DOHH2 (cell line): ENCODE measurements around the gene EPHA8.

Experiments used
- H3F3A ChIP-seq: fragments of 200-600 bp; sonication (generic), shearing (Covaris generic); 2 replicates; pipeline ENCODE4 v1.6.0; 2016; ENCODE audit warnings: antibody characterized with exemption, mild to moderate bottlenecking; ENCODE audit not compliant: control insufficient read depth, insufficient read depth
- H3K27ac ChIP-seq: fragments of 200-600 bp; sonication (generic); 2 replicates; pipeline ENCODE4 v1.5.1; 2014; ENCODE audit warnings: low read depth, mild to moderate bottlenecking, low read length, moderate library complexity
- H3K27me3 ChIP-seq: fragments of 200-600 bp; sonication (generic); 2 replicates; pipeline ENCODE4 v1.6.1; 2014; ENCODE audit warnings: mild to moderate bottlenecking, low read length, mixed read lengths; ENCODE audit not compliant: control insufficient read depth
- H3K36me3 ChIP-seq: fragments of 200-600 bp; sonication (generic); 2 replicates; pipeline ENCODE4 v1.6.1; 2014; ENCODE audit warnings: mild to moderate bottlenecking, low read length, moderate library complexity, mixed read lengths; ENCODE audit not compliant: control insufficient read depth
- H3K4me1 ChIP-seq: fragments of 200-600 bp; sonication (generic); 2 replicates; pipeline ENCODE4 v1.6.1; 2014; ENCODE audit warnings: mild to moderate bottlenecking, low read length, mixed read lengths; ENCODE audit not compliant: control insufficient read depth
- H3K4me2 ChIP-seq: fragments of 200-600 bp; sonication (generic); 2 replicates; pipeline ENCODE4 v1.6.0; 2014; ENCODE audit warnings: mild to moderate bottlenecking, low read length, moderate library complexity
- H3K4me3 ChIP-seq: fragments of 200-600 bp; sonication (generic); 2 replicates; pipeline ENCODE4 v1.5.1; 2014; ENCODE audit warnings: mild to moderate bottlenecking, low read length, mixed read lengths
- H3K79me2 ChIP-seq: fragments of 200-600 bp; sonication (generic); 2 replicates; pipeline ENCODE4 v1.6.1; 2014; ENCODE audit warnings: mild to moderate bottlenecking, low read length, mixed read lengths; ENCODE audit not compliant: control insufficient read depth
- H3K9me2 ChIP-seq: fragments of 200-600 bp; sonication (generic); replicated peaks from 2 replicates; pipeline ENCODE4 v1.6.1; 2014; ENCODE audit warnings: mild to moderate bottlenecking, low read length, mixed read lengths; ENCODE audit not compliant: control insufficient read depth
- H3K9me3 ChIP-seq: fragments of 200-600 bp; sonication (generic); 2 replicates; pipeline ENCODE4 v1.6.1; 2014; ENCODE audit warnings: antibody characterized with exemption, low read length, mixed read lengths; ENCODE audit not compliant: control insufficient read depth, insufficient read depth
- H4K20me1 ChIP-seq: fragments of 200-600 bp; sonication (generic); 2 replicates; pipeline ENCODE4 v1.6.0; 2014; ENCODE audit warnings: low read depth, mild to moderate bottlenecking, antibody characterized with exemption, low read length, moderate library complexity; ENCODE audit not compliant: control insufficient read depth, insufficient read depth
- CTCF ChIP-seq: fragments of 200-600 bp; sonication (generic); IDR thresholded peaks from one replicate; pipeline ENCODE4 v1.5.1; 2014; ENCODE audit warnings: antibody characterized with exemption, mild to moderate bottlenecking, low read depth, low read length; ENCODE audit not compliant: poor library complexity, severe bottlenecking
- EZH2phosphoT487 ChIP-seq: fragments of 200-600 bp; sonication (generic); IDR thresholded peaks from 2 replicates; pipeline ENCODE4 v1.6.1; 2017; ENCODE audit warnings: borderline replicate concordance, mild to moderate bottlenecking, antibody characterized with exemption, low read length, moderate library complexity, mixed read lengths

The EPHA8 gene

GRCh38 chr1:22551591-22551990 is 11.7 kb upstream of the EPHA8 start:
- Histone ChIP-seq H3K79me2 (no peaks in the 10 kb centered on the region), H3K4me2 (no peak overlapping the region), H3F3A (no peaks in the 10 kb centered on the region), H3K9me3 (no peaks in the 10 kb centered on the region), H3K27me3 (no peaks in the 10 kb centered on the region), H3K36me3 (no peaks in the 10 kb centered on the region), H3K4me3 (no peak overlapping the region), H3K9me2 (no peaks in the 10 kb centered on the region), H3K27ac (no peak overlapping the region), H4K20me1 (no peaks in the 10 kb centered on the region), H3K4me1 (no peaks in the 10 kb centered on the region)
- TF ChIP-seq EZH2phosphoT487 (no peak), CTCF (no peak)

- TF ChIP-seq EZH2phosphoT487: no peak
- TF ChIP-seq CTCF: no peak
- no peaks in the 10 kb centered on the region for H3F3A ChIP-seq
- no peaks in the 10 kb centered on the region for H3K27me3 ChIP-seq
- no peaks in the 10 kb centered on the region for H3K36me3 ChIP-seq
- no peaks in the 10 kb centered on the region for H3K4me1 ChIP-seq
- no peaks in the 10 kb centered on the region for H3K79me2 ChIP-seq
- no peak overlapping the region for H3K27ac ChIP-seq
- no peak overlapping the region for H3K4me3 ChIP-seq
- H3K9me2 ChIP-seq: no peaks in the 10 kb centered on the region
- no peaks in the 10 kb centered on the region for H3K9me3 ChIP-seq
- H3K4me2 ChIP-seq: no peak overlapping the region
- H4K20me1 ChIP-seq: no peaks in the 10 kb centered on the region
Observed at GRCh38 chr1:22552021-22552420, 11.3 kb upstream of the EPHA8 start.

- Histone ChIP-seq H3F3A (no peaks in the 10 kb centered on the region), H3K4me3 (no peak overlapping the region), H3K36me3 (no peaks in the 10 kb centered on the region), H3K79me2 (no peaks in the 10 kb centered on the region), H3K27ac (no peak overlapping the region), H3K27me3 (peaks cover 3% of the 10 kb centered on the region; the same call in 1 of the 2 replicates), H3K4me1 (no peaks in the 10 kb centered on the region), H3K9me2 (no peaks in the 10 kb centered on the region), H3K9me3 (no peaks in the 10 kb centered on the region), H4K20me1 (no peaks in the 10 kb centered on the region), H3K4me2 (no peak overlapping the region)
- TF ChIP-seq CTCF: no peak
- TF ChIP-seq EZH2phosphoT487: no peak
Observed at GRCh38 chr1:22553104-22553880, 10.0 kb upstream of the EPHA8 start.
